PFSK-1 (cell line): ENCODE data around the gene LCN1.

Experiments used
- FOXP2 ChIP-seq: optimal IDR thresholded peaks from 2 replicates; pipeline ENCODE3; 2011; ENCODE audit warnings: borderline replicate concordance, control low read depth, inconsistent platforms; ENCODE audit not compliant: insufficient read depth; ENCODE audit errors: extremely low read length, extremely low read depth
- POLR2AphosphoS5 ChIP-seq: IDR thresholded peaks from 2 replicates; pipeline ENCODE4 v1.6.1; 2012; ENCODE audit warnings: low read depth, mild to moderate bottlenecking, control low read depth, low read length, moderate library complexity
- SIN3A ChIP-seq: IDR thresholded peaks from 2 replicates; pipeline ENCODE4 v1.6.1; 2012; ENCODE audit warnings: mild to moderate bottlenecking, low read length, moderate library complexity, borderline replicate concordance; ENCODE audit not compliant: insufficient read depth
- TAF1 ChIP-seq: IDR thresholded peaks from 2 replicates; pipeline ENCODE4 v1.6.1; 2012; ENCODE audit warnings: low read length, control low read depth, borderline replicate concordance; ENCODE audit not compliant: insufficient read depth
- TF ChIP-seq, protein P1 (sequence below), 2 experiments: IDR thresholded peaks; 2 replicates each; pipeline versions ENCODE4 v1.6.1 to v1.8.0; 2011 to 2012; ENCODE audit warnings: low read depth in 2 of 2, low read length in 2 of 2, control low read depth in 1 of 2, inconsistent platforms in 1 of 2, mild to moderate bottlenecking in 1 of 2, moderate library complexity in 1 of 2; ENCODE audit not compliant: insufficient read depth in 1 of 2

LCN1 gene

GRCh38 chr9:135499326-135500070, 21.7 kb upstream of the LCN1 start:
- TF ChIP-seq FOXP2: no peak
- TF ChIP-seq SIN3A: 0 out of 2 replicates have a peak, but pooled peaks have one; percentile 61

DNA sequence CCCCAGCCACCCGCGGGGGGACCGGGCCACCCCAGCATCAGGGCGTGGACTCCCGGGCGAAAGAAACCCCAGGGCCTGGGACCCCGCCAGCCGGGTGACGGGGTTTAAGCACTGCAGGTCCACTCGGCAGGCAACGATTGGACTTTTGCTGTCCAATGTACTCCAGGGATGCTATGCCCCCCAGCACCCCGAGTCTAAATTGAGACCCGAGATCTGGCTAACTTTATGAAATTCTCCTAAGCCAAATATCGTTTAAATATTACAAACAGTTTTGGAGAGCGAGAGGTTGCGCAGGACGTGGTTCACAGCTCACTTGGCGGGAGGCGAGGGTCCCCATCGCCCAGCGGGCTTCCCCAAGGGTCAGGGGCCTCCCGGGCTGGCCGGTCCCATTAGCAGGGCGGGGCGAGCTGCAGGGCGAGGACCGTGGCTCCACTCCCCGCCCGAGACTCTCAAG, 21.1 kb upstream of the LCN1 start:
- 0 out of 2 replicates have a peak, but pooled peaks have one; percentile 8 for TF ChIP-seq POLR2AphosphoS5
- TF ChIP-seq, protein P1, sequence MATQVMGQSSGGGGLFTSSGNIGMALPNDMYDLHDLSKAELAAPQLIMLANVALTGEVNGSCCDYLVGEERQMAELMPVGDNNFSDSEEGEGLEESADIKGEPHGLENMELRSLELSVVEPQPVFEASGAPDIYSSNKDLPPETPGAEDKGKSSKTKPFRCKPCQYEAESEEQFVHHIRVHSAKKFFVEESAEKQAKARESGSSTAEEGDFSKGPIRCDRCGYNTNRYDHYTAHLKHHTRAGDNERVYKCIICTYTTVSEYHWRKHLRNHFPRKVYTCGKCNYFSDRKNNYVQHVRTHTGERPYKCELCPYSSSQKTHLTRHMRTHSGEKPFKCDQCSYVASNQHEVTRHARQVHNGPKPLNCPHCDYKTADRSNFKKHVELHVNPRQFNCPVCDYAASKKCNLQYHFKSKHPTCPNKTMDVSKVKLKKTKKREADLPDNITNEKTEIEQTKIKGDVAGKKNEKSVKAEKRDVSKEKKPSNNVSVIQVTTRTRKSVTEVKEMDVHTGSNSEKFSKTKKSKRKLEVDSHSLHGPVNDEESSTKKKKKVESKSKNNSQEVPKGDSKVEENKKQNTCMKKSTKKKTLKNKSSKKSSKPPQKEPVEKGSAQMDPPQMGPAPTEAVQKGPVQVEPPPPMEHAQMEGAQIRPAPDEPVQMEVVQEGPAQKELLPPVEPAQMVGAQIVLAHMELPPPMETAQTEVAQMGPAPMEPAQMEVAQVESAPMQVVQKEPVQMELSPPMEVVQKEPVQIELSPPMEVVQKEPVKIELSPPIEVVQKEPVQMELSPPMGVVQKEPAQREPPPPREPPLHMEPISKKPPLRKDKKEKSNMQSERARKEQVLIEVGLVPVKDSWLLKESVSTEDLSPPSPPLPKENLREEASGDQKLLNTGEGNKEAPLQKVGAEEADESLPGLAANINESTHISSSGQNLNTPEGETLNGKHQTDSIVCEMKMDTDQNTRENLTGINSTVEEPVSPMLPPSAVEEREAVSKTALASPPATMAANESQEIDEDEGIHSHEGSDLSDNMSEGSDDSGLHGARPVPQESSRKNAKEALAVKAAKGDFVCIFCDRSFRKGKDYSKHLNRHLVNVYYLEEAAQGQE (IDR thresholded peaks at IDR 0.05; ENCODE audit: insufficient read depth in 1 of 2, low read depth in 2 of 2, low read length in 2 of 2): no peak

DNA sequence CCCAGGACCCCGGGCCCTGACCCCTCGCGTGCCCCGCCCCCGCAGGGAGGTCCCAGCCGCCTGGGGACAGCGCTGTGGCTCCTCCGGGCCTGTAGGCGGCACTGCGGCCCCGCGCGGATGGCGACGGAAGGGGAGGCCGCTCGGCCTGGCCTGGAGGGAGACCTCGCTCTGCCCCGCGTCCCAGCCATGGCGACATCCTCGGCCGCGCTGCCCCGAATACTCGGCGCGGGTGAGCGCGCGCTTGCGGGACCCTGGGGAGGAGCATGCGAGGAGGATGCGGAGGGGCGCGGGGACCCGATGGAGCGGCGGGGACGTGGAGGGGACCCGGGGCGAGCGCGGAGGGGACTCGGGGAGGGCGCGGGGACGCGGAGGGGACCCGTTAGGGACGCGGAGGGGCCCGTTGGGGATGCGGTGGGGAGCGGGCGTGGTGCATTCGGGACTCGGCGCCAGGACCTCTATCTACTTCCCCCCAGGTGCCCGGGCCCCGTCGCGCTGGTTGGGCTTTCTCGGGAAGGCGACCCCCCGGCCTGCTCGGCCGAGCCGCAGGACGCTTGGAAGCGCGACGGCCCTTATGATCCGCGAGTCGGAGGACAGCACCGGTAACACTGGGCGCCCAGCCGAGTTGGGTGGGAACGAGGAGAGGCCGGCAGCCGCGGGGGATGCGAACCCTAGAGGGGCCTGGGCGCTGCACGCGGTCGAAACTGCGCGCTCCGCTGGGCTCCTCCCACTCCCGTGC, 20.5 kb upstream of the LCN1 start, which contains the start of gene MRPS2:
Gene MRPS2 (plus strand): TSS at position 158 of the 736 bp plus-strand sequence. CDS start 29 bp downstream, at position 187.
- TF ChIP-seq FOXP2 (no peak), POLR2AphosphoS5 (peak; percentile 39), TAF1 (peak; percentile 77; the same call in 1 of the 2 replicates)

- TF ChIP-seq, protein P1 (IDR thresholded peaks at IDR 0.05; ENCODE audit: insufficient read depth in 1 of 2, low read depth in 2 of 2, low read length in 2 of 2): no peak
- peak; percentile 42; the same call in 1 of the 2 replicates for TF ChIP-seq POLR2AphosphoS5
Measured at GRCh38 chr9:135501261-135502167, 19.7 kb upstream of the LCN1 start.

- no peak for TF ChIP-seq FOXP2
- TF ChIP-seq POLR2AphosphoS5: no peak
- TF ChIP-seq SIN3A: no peak
- TF ChIP-seq TAF1: no peak
- TF ChIP-seq, protein P1 (IDR thresholded peaks at IDR 0.05; ENCODE audit: insufficient read depth in 1 of 2, low read depth in 2 of 2, low read length in 2 of 2): no peak
Measured at GRCh38 chr9:135502168-135502872, 18.9 kb upstream of the LCN1 start.
